Measurements from ENCODE around the gene BOD1.

DNA sequence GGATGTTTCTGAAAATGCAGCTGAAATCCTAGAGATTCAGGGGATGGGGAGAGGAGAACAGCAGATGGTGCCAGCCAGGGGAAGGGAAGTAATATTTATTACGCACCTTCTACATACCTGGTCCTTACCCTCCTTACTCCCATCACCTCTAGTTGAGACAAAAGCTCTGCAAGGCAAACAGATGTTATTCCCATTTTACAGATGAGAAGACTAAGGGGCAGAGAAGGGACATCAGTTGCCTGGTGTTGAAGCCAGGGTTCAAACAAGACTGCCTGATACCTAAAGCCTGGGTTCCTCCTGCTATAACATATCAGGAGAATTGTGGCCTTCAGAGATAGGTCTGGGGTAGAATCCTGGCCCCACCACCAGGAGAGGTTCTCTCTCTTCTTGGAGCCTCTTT, 7.3 kb upstream of the BOD1 start:
- TF ChIP-seq YY1 (IDR thresholded peaks at IDR 0.05; ENCODE audit: insufficient read depth, insufficient read length) (no peak), ZNF274 (IDR thresholded peaks at IDR 0.05; ENCODE audit: low read depth, low read length) (no peak)
